ENCODE data around the gene AKTIP.

- no peak for TF ChIP-seq THAP7 (CRISPR knock-in tag; IDR thresholded peaks at IDR 0.05)
- no peak for TF ChIP-seq ARID3B (CRISPR knock-in tag; IDR thresholded peaks at IDR 0.05; ENCODE audit: borderline replicate concordance)
- TF ChIP-seq CTCF (IDR thresholded peaks at IDR 0.05 in 2 of 3, conservative IDR thresholded peaks at IDR 0.05 in 1 of 3; ENCODE audit: insufficient read depth in 2 of 3, low read depth in 1 of 3, low read length in 3 of 3) = no peak
- TF ChIP-seq ZNF41 (CRISPR knock-in tag; conservative IDR thresholded peaks at IDR 0.05) = no peak
Observed at GRCh38 chr16:53482123-53482522, 20.9 kb downstream of the AKTIP start.
